Caco-2 (cell line): ENCODE data around the gene CNKSR3. TPM values are rescaled to one million over a fixed set of nuclear protein-coding genes. Genes with fewer than 3 reads are reported as not detected.

Experiments used
- BruUV-seq: library from RNA; stranded (reverse); fragments of 400-500 nt; replicated peaks from 2 replicates; lab custom pipeline; 2021; lab: Mats Ljungman, UMichigan
- CTCF ChIA-PET: fragments of 300-600 bp; sonication (Branson Sonifier 250); formaldehyde crosslinking; loops from one replicate; lab custom pipeline; 2022; ENCODE audit warnings: antibody characterized with exemption; lab: Charles Lee
- POLR2A ChIA-PET: fragments of 300-600 bp; sonication (Branson Sonifier 250); formaldehyde crosslinking; loops from one replicate; lab custom pipeline; 2022; ENCODE audit warnings: antibody characterized with exemption; lab: Charles Lee
- DNase-seq, 2 experiments: peaks; one replicate each; pipeline versions ENCODE4 v3.0.0 to v3.0.0-alpha.2; 2020 to 2022
- H3K27me3 ChIP-seq: replicated peaks from 2 replicates; pipeline ENCODE4 v1.6.0; 2011; ENCODE audit warnings: low read length; ENCODE audit not compliant: control insufficient read depth, insufficient read depth
- H3K36me3 ChIP-seq: 2 replicates; pipeline ENCODE4 v1.5.1; 2011; ENCODE audit warnings: low read length; ENCODE audit not compliant: control insufficient read depth, insufficient read depth
- H3K4me1 ChIP-seq: fragments of 250-450 bp; sonication (Bioruptor Pico); 2 replicates; pipeline ENCODE4 v1.5.1; 2020; ENCODE audit warnings: mild to moderate bottlenecking
- H3K4me3 ChIP-seq: 2 replicates; pipeline ENCODE4 v1.5.1; 2011; ENCODE audit warnings: low read depth, mild to moderate bottlenecking, control low read depth, low read length
- H3K9me3 ChIP-seq: fragments of 250-450 bp; sonication (Bioruptor Pico); 2 replicates; pipeline ENCODE4 v1.5.1; 2020; ENCODE audit warnings: mild to moderate bottlenecking, moderate library complexity
- H3K27ac Mint-ChIP-seq: one replicate; pipeline ENCODE4 v1.8.0; 2022; ENCODE audit warnings: mixed read lengths; ENCODE audit not compliant: unreplicated experiment
- H3K27me3 Mint-ChIP-seq: one replicate; pipeline ENCODE4 v1.8.0; 2022; ENCODE audit warnings: mixed read lengths; ENCODE audit not compliant: insufficient read depth, unreplicated experiment
- H3K36me3 Mint-ChIP-seq: one replicate; pipeline ENCODE4 v1.8.0; 2022; ENCODE audit warnings: mild to moderate bottlenecking, mixed read lengths; ENCODE audit not compliant: insufficient read depth, unreplicated experiment
- H3K4me1 Mint-ChIP-seq: one replicate; pipeline ENCODE4 v1.8.0; 2022; ENCODE audit warnings: low read depth, mixed read lengths; ENCODE audit not compliant: unreplicated experiment
- H3K4me3 Mint-ChIP-seq: one replicate; pipeline ENCODE4 v1.8.0; 2022; ENCODE audit warnings: mild to moderate bottlenecking, moderate library complexity, mixed read lengths; ENCODE audit not compliant: unreplicated experiment
- H3K9me3 Mint-ChIP-seq: one replicate; pipeline ENCODE4 v1.8.0; 2022; ENCODE audit warnings: mixed read lengths; ENCODE audit not compliant: unreplicated experiment
- intact Hi-C: fragments of 100-400 bp; cut with micrococcal nuclease; formaldehyde crosslinking; loops from one replicate; pipeline ENCODE4 v1.10.0; 2022; ENCODE audit not compliant: unreplicated experiment
- total RNA-seq: library from RNA; stranded (reverse); gene quantifications from 2 replicates; pipeline ENCODE4 v1.2.3, GENCODE V29; 2022
- TF ChIP-seq, protein P1 (sequence below), 2 experiments: fragments of 200-600 bp in 1 of 2; IDR thresholded peaks; 1 replicate in 1 of 2; 2 replicates in 1 of 2; pipeline versions ENCODE4 v1.5.1 to v1.8.0; 2011 to 2022; ENCODE audit warnings: antibody characterized with exemption in 1 of 2, control low read depth in 1 of 2, inconsistent platforms in 1 of 2, low read depth in 1 of 2, low read length in 1 of 2, mild to moderate bottlenecking in 1 of 2, moderate library complexity in 1 of 2; ENCODE audit not compliant: insufficient read depth in 1 of 2, severe bottlenecking in 1 of 2, unreplicated experiment in 1 of 2

Gene CNKSR3
- total RNA-seq, 1 experiment from 2014 or later = 33.1 TPM

DNA sequence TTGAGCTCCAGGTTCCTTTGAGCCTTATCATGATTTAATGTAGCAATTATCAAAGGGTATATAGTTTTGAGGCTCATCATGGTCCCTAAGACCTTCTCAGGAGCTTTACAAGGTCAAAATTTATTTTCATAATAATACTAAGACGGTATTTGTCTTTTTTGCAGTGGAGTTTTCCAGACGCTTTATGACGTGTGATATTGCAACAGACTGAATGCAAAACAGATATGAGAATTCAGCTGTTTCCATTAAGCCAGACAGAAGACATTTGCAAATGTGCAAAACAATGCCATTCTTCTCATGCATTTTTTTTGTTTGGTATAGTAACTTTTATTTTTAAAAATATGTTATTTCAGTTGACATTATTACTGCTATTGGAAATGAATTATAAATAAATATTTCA lies 24.7 kb upstream of the CNKSR3 start:
- Histone ChIP-seq H3K9me3 (no peaks in the 10 kb centered on the region), H3K4me3 (no peak overlapping the region), H3K4me1 (peaks cover 22% of the 10 kb centered on the region), H3K27me3 (no peaks in the 10 kb centered on the region), H3K36me3 (no peaks in the 10 kb centered on the region)
- BruUV-seq = no TSS peak
- ChIA-PET CTCF (no interaction called here), POLR2A (no interaction called here)
- H3K4me1 Mint-ChIP-seq = peaks cover 32% of the 10 kb centered on the region
- H3K27ac Mint-ChIP-seq = no peak overlapping the region
- H3K9me3 Mint-ChIP-seq = no peaks in the 10 kb centered on the region
- no peaks in the 10 kb centered on the region for H3K36me3 Mint-ChIP-seq
- no peak for DNase-seq
- intact Hi-C loops = no loop called here
- no peak overlapping the region for H3K4me3 Mint-ChIP-seq
- TF ChIP-seq, protein P1, sequence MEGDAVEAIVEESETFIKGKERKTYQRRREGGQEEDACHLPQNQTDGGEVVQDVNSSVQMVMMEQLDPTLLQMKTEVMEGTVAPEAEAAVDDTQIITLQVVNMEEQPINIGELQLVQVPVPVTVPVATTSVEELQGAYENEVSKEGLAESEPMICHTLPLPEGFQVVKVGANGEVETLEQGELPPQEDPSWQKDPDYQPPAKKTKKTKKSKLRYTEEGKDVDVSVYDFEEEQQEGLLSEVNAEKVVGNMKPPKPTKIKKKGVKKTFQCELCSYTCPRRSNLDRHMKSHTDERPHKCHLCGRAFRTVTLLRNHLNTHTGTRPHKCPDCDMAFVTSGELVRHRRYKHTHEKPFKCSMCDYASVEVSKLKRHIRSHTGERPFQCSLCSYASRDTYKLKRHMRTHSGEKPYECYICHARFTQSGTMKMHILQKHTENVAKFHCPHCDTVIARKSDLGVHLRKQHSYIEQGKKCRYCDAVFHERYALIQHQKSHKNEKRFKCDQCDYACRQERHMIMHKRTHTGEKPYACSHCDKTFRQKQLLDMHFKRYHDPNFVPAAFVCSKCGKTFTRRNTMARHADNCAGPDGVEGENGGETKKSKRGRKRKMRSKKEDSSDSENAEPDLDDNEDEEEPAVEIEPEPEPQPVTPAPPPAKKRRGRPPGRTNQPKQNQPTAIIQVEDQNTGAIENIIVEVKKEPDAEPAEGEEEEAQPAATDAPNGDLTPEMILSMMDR (IDR thresholded peaks at IDR 0.05; ENCODE audit: insufficient read depth in 1 of 2, low read depth in 1 of 2, low read length in 1 of 2, severe bottlenecking in 1 of 2, unreplicated experiment in 1 of 2) = no peak
- H3K27me3 Mint-ChIP-seq = no peaks in the 10 kb centered on the region

DNA sequence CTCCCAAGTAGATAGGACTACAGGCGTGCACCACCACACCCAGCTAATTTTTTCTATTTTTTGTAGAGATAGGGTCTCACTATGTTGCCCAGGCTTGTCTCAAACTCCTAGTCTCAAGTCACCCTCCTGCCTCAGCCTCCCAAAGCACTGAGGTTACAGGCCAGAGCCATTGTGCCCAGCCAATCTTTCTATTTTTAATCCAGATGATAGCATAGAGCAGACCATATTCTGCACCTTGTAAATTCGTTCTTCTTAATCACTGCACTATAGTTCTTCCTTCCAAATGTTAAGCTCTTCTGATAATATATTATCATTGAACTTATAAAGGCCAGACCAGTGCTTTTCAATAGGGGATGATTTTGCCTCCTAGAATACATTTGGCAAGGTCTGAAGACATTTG lies 24.0 kb upstream of the CNKSR3 start:
- H3K4me3 Mint-ChIP-seq = no peak overlapping the region
- TF ChIP-seq, protein P1 (IDR thresholded peaks at IDR 0.05; ENCODE audit: insufficient read depth in 1 of 2, low read depth in 1 of 2, low read length in 1 of 2, severe bottlenecking in 1 of 2, unreplicated experiment in 1 of 2) = no peak
- Histone ChIP-seq H3K4me1 (peaks cover 22% of the 10 kb centered on the region), H3K4me3 (no peak overlapping the region), H3K9me3 (no peaks in the 10 kb centered on the region), H3K27me3 (no peaks in the 10 kb centered on the region), H3K36me3 (no peaks in the 10 kb centered on the region)
- POLR2A ChIA-PET = no interaction called here
- CTCF ChIA-PET = no interaction called here
- no peaks in the 10 kb centered on the region for H3K27me3 Mint-ChIP-seq
- no peaks in the 10 kb centered on the region for H3K9me3 Mint-ChIP-seq
- BruUV-seq = no TSS peak
- intact Hi-C loops = no loop called here
- H3K27ac Mint-ChIP-seq = no peak overlapping the region
- H3K4me1 Mint-ChIP-seq = peaks cover 32% of the 10 kb centered on the region
- no peaks in the 10 kb centered on the region for H3K36me3 Mint-ChIP-seq
- no peak for DNase-seq

DNA sequence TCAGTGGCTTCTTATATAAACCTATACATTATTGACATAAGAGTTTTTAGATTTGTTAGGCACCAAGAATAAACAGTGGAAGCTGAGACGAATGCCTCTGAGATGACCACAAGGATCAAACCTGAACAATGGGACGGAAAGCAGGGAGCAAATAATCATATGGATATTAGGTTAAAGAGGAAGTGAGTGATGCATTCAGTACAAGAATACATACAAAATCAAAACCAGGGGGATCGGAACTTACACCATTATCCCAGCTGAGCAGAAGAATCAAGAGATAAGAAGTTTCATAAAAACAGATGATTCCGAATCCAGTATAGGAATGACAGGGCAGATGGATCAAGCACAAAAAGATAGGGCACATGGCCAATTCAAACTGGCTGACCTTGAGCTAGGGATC lies 21.9 kb upstream of the CNKSR3 start:
- H3K4me1 ChIP-seq = peaks cover 8% of the 10 kb centered on the region
- H3K27ac Mint-ChIP-seq = no peak overlapping the region
- intact Hi-C loops = no loop called here
- TF ChIP-seq, protein P1 (IDR thresholded peaks at IDR 0.05; ENCODE audit: insufficient read depth in 1 of 2, low read depth in 1 of 2, low read length in 1 of 2, severe bottlenecking in 1 of 2, unreplicated experiment in 1 of 2) = no peak
- H3K27me3 Mint-ChIP-seq = no peaks in the 10 kb centered on the region
- BruUV-seq = no TSS peak
- H3K4me3 ChIP-seq = no peak overlapping the region
- no peak for DNase-seq
- peaks cover 15% of the 10 kb centered on the region for H3K4me1 Mint-ChIP-seq
- no peaks in the 10 kb centered on the region for H3K36me3 Mint-ChIP-seq
- no peak overlapping the region for H3K4me3 Mint-ChIP-seq
- POLR2A ChIA-PET = no interaction called here
- no peaks in the 10 kb centered on the region for H3K36me3 ChIP-seq
- CTCF ChIA-PET = no interaction called here
- no peaks in the 10 kb centered on the region for H3K9me3 ChIP-seq
- no peaks in the 10 kb centered on the region for H3K27me3 ChIP-seq
- H3K9me3 Mint-ChIP-seq = no peaks in the 10 kb centered on the region
